SK-N-SH (cell line): ENCODE results near the gene CBX7. TPM values are rescaled to one million over a fixed set of nuclear protein-coding genes. Genes with fewer than 3 reads are reported as not detected.

Experiments used
- CTCF ChIA-PET: fragments of 300-600, 350-600 bp; formaldehyde crosslinking; extraction: SDS; loops from one replicate; lab custom pipeline; 2021; lab: Yijun Ruan, JAX
- POLR2A ChIA-PET: fragments of 350-600 bp; sonication (Branson Sonifier 250); formaldehyde crosslinking; extraction: SDS; loops from one replicate; lab custom pipeline; 2020; ENCODE audit warnings: antibody characterized with exemption, inconsistent platforms; lab: Yijun Ruan, JAX
- DNase-seq: peaks from one replicate; pipeline ENCODE4 v3.0.0; 2012
- H2AFZ ChIP-seq: fragments of 200-600 bp; sonication (generic); 2 replicates; pipeline ENCODE4 v1.8.1; 2016; ENCODE audit warnings: antibody characterized with exemption, mild to moderate bottlenecking, low read depth
- H3F3A ChIP-seq: fragments of 200-600 bp; sonication (generic); replicated peaks from 2 replicates; pipeline ENCODE3; 2016; ENCODE audit warnings: antibody characterized with exemption, mild to moderate bottlenecking; ENCODE audit not compliant: insufficient read depth
- H3K27ac ChIP-seq, 2 experiments: fragments of 200-500 bp in 1 of 2; fragments of 200-600 bp in 1 of 2; sonication (Bioruptor generic) in 1 of 2; sonication (generic), shearing (Covaris generic) in 1 of 2; 2 replicates each; pipeline versions ENCODE4 v1.5.1 to v1.6.1; 2014 to 2016; ENCODE audit warnings: low read depth in 2 of 2, inconsistent platforms in 1 of 2, low read length in 1 of 2, mild to moderate bottlenecking in 1 of 2, mixed read lengths in 1 of 2
- H3K27me3 ChIP-seq: fragments of 200-600 bp; sonication (generic), shearing (Covaris generic); 2 replicates; pipeline ENCODE4 v1.6.1; 2016; ENCODE audit warnings: mixed run types; ENCODE audit not compliant: insufficient read depth
- H3K36me3 ChIP-seq, 2 experiments: fragments of 200-500 bp in 1 of 2; fragments of 200-600 bp in 1 of 2; sonication (Bioruptor generic) in 1 of 2; sonication (generic) in 1 of 2; replicated peaks in 1 of 2; 2 replicates each; pipeline versions ENCODE3 to v1.5.1; 2014 to 2016; ENCODE audit warnings: low read length in 1 of 2, mild to moderate bottlenecking in 1 of 2; ENCODE audit not compliant: insufficient read depth in 2 of 2, control insufficient read depth in 1 of 2
- H3K4me1 ChIP-seq, 2 experiments: fragments of 200-500 bp in 1 of 2; fragments of 200-600 bp in 1 of 2; sonication (Bioruptor generic) in 1 of 2; sonication (generic), shearing (Covaris generic) in 1 of 2; 2 replicates each; pipeline versions ENCODE4 v1.5.1 to v1.6.1; 2014 to 2016; ENCODE audit warnings: low read depth in 1 of 2, low read length in 1 of 2, mixed run types in 1 of 2; ENCODE audit not compliant: insufficient read depth in 2 of 2, control insufficient read depth in 1 of 2
- H3K4me2 ChIP-seq: fragments of 200-600 bp; sonication (generic), shearing (Covaris generic); 2 replicates; pipeline ENCODE4 v1.6.1; 2017; ENCODE audit warnings: mixed run types
- H3K4me3 ChIP-seq, 2 experiments: fragments of 200-500 bp in 1 of 2; fragments of 200-600 bp in 1 of 2; sonication (Bioruptor generic) in 1 of 2; sonication (generic), shearing (Covaris generic) in 1 of 2; 2 replicates each; pipeline versions ENCODE4 v1.5.1 to v1.8.1; 2014 to 2016; ENCODE audit warnings: low read depth in 2 of 2, inconsistent platforms in 1 of 2, low read length in 1 of 2, mild to moderate bottlenecking in 1 of 2, mixed read lengths in 1 of 2, moderate library complexity in 1 of 2
- H3K79me2 ChIP-seq: fragments of 200-600 bp; sonication (generic); 2 replicates; pipeline ENCODE4 v1.8.1; 2017; ENCODE audit warnings: mild to moderate bottlenecking; ENCODE audit not compliant: insufficient read depth
- H3K9ac ChIP-seq: fragments of 200-600 bp; sonication (generic); 2 replicates; pipeline ENCODE4 v1.6.1; 2017; ENCODE audit warnings: mixed run types
- H3K9me2 ChIP-seq: fragments of 200-600 bp; sonication (generic); 2 replicates; pipeline ENCODE4 v1.6.1; 2017; ENCODE audit warnings: mixed run types
- H3K9me3 ChIP-seq: fragments of 200-600 bp; sonication (generic); 2 replicates; pipeline ENCODE4 v1.6.1; 2017; ENCODE audit warnings: mixed run types, mild to moderate bottlenecking, moderate library complexity
- H4K20me1 ChIP-seq: fragments of 200-600 bp; sonication (generic); 2 replicates; pipeline ENCODE4 v1.6.1; 2017; ENCODE audit warnings: mild to moderate bottlenecking, mixed run types; ENCODE audit not compliant: insufficient read depth
- CHD2 ChIP-seq: fragments of 150-350 bp; IDR thresholded peaks from 2 replicates; pipeline ENCODE4 v1.6.1; 2018; ENCODE audit warnings: low read length; ENCODE audit not compliant: partially characterized antibody
- CTCF ChIP-seq: fragments of 200-600 bp; sonication (generic); IDR thresholded peaks from 2 replicates; pipeline ENCODE4 v1.6.1; 2017; ENCODE audit warnings: antibody characterized with exemption, mild to moderate bottlenecking, moderate library complexity
- EZH2phosphoT487 ChIP-seq: fragments of 200-600 bp; sonication (generic); IDR thresholded peaks from 2 replicates; pipeline ENCODE4 v1.6.1; 2017; ENCODE audit warnings: low read depth, mixed run types, mild to moderate bottlenecking, antibody characterized with exemption, moderate library complexity, borderline replicate concordance
- FOXM1 ChIP-seq: IDR thresholded peaks from 2 replicates; pipeline ENCODE4 v1.4.0; 2012; ENCODE audit warnings: low read depth, mild to moderate bottlenecking
- GABPA ChIP-seq: IDR thresholded peaks from 2 replicates; pipeline ENCODE4 v1.4.0; 2012; ENCODE audit warnings: low read depth, mild to moderate bottlenecking
- MEF2A ChIP-seq: IDR thresholded peaks from 2 replicates; pipeline ENCODE4 v1.4.0; 2012; ENCODE audit warnings: low read depth, borderline replicate concordance
- MXI1 ChIP-seq: IDR thresholded peaks from 2 replicates; pipeline ENCODE4 v1.6.1; 2012; ENCODE audit warnings: mild to moderate bottlenecking, low read depth, low read length, improper control_type of control experiment
- NRF1 ChIP-seq: IDR thresholded peaks from 2 replicates; pipeline ENCODE4 v1.6.1; 2012; ENCODE audit warnings: low read depth, mild to moderate bottlenecking, low read length
- POLR2AphosphoS5 ChIP-seq: IDR thresholded peaks from 2 replicates; pipeline ENCODE4 v1.6.1; 2012; ENCODE audit warnings: low read depth, low read length
- RAD21 ChIP-seq: IDR thresholded peaks from 2 replicates; pipeline ENCODE4 v1.6.1; 2012; ENCODE audit warnings: mild to moderate bottlenecking, low read length
- REST ChIP-seq: IDR thresholded peaks from 2 replicates; pipeline ENCODE4 v1.6.1; 2012; ENCODE audit warnings: mild to moderate bottlenecking, low read depth, low read length, moderate library complexity
- SIN3A ChIP-seq: IDR thresholded peaks from 2 replicates; pipeline ENCODE4 v1.6.1; 2012; ENCODE audit warnings: low read depth, mild to moderate bottlenecking, low read length, moderate library complexity, borderline replicate concordance
- SMC3 ChIP-seq: IDR thresholded peaks from 2 replicates; pipeline ENCODE4 v1.6.1; 2012; ENCODE audit warnings: low read depth, low read length, improper control_type of control experiment
- TAF1 ChIP-seq: IDR thresholded peaks from 2 replicates; pipeline ENCODE4 v1.6.1; 2012; ENCODE audit warnings: low read depth, mild to moderate bottlenecking, low read length, moderate library complexity, borderline replicate concordance
- TEAD4 ChIP-seq: IDR thresholded peaks from 2 replicates; pipeline ENCODE4 v1.4.0; 2012; ENCODE audit warnings: mild to moderate bottlenecking, borderline replicate concordance; ENCODE audit not compliant: insufficient read depth
- USF2 ChIP-seq: fragments of 150-350 bp; IDR thresholded peaks from 2 replicates; pipeline ENCODE4 v1.6.1; 2017; ENCODE audit warnings: antibody characterized with exemption, low read length, low read depth, borderline replicate concordance
- YY1 ChIP-seq: IDR thresholded peaks from 2 replicates; pipeline ENCODE4 v1.4.0; 2012; ENCODE audit warnings: low read depth, mild to moderate bottlenecking
- WGBS: methylation state at CpG from one replicate; pipeline ENCODE4 v1.1.6; 2017; ENCODE audit warnings: low lambda C conversion rate; 5-methylcytosine and 5-hydroxymethylcytosine counted together
- polyA plus RNA-seq, 3 experiments: library from polyadenylated mRNA; depleted of rRNA; stranded (reverse); fragments of >200 nt; gene quantifications; 2 replicates each; pipeline ENCODE4 v1.2.3, GENCODE V29; 2012

CBX7 gene
- polyA plus RNA-seq, 1 of the 3 experiments (the other 2 are of a cell fraction): 2.3 TPM

GRCh38 chr22:39129746-39130145 lies 22.7 kb downstream of the CBX7 start (continued):
- no peak for TF ChIP-seq REST

- WGBS: 54% methylated on average over 2 of the region's 4 CpGs
- no peak overlapping the region for H3K9ac ChIP-seq
- H3K4me1 ChIP-seq: no peaks in the 10 kb centered on the region
- no peaks in the 10 kb centered on the region for H3K27me3 ChIP-seq
- no peak for DNase-seq
- no peaks in the 10 kb centered on the region for H4K20me1 ChIP-seq
- no peak overlapping the region for H2AFZ ChIP-seq
- TF ChIP-seq MEF2A (no peak), EZH2phosphoT487 (no peak), SMC3 (no peak), GABPA (no peak), POLR2AphosphoS5 (no peak), CTCF (no peak), TEAD4 (no peak), TAF1 (no peak), NRF1 (no peak), CHD2 (no peak), YY1 (no peak), REST (no peak), FOXM1 (no peak), USF2 (no peak), SIN3A (no peak), MXI1 (no peak), RAD21 (no peak)
- TF ChIP-seq, all 33 proteins: peak for 0
- no peak overlapping the region for H3K4me3 ChIP-seq
- H3F3A ChIP-seq: no peaks in the 10 kb centered on the region
- ChIA-PET CTCF (interaction anchor here (0.6 kb wide), 1 partner anchor 260 kb away, joined by 4 read pairs; no protein-coding TSS in a partner anchor), POLR2A (no interaction called here)
- H3K9me2 ChIP-seq: no peaks in the 10 kb centered on the region
- no peak overlapping the region for H3K4me2 ChIP-seq
- H3K27ac ChIP-seq: no peak overlapping the region
- H3K9me3 ChIP-seq: no peaks in the 10 kb centered on the region
- H3K36me3 ChIP-seq: no peaks in the 10 kb centered on the region
- H3K79me2 ChIP-seq: no peaks in the 10 kb centered on the region
Observed at GRCh38 chr22:39129081-39129480, 23.4 kb downstream of the CBX7 start.
